AML-193 (cell line): ENCODE results near the gene GALNT12.
A peak's percentile ranks its signal among the peaks of the same experiment; 100 is the strongest.

Experiments used
- DNase-seq, 2 experiments: peaks; one replicate each; lab custom pipeline; 2025; lab: John Stamatoyannopoulos, UW

The GALNT12 gene

GRCh38 chr9:98880311-98881015 lies 73.0 kb downstream of the GALNT12 start:
- no peak for DNase-seq

- DNase-seq: no peak
Observed at GRCh38 chr9:98881356-98881755, 73.9 kb downstream of the GALNT12 start.

- no peak for DNase-seq
Observed at GRCh38 chr9:98881836-98882568, 74.5 kb downstream of the GALNT12 start.

GRCh38 chr9:98882569-98882923 lies 75.1 kb downstream of the GALNT12 start:
- DNase-seq: no peak

GRCh38 chr9:98883276-98883675 lies 75.8 kb downstream of the GALNT12 start:
- DNase-seq: no peak

- no peak for DNase-seq
Observed at GRCh38 chr9:98884849-98885248, 77.4 kb downstream of the GALNT12 start.

- DNase-seq: no peak
Observed at GRCh38 chr9:98885575-98886295, 78.3 kb downstream of the GALNT12 start.

- DNase-seq: no peak
Observed at GRCh38 chr9:98886691-98887229, 79.3 kb downstream of the GALNT12 start.

GRCh38 chr9:98887918-98888510 lies 80.5 kb downstream of the GALNT12 start:
- DNase-seq: no peak

GRCh38 chr9:98888801-98889421 lies 81.4 kb downstream of the GALNT12 start:
- no peak for DNase-seq

GRCh38 chr9:98890256-98890655 lies 82.8 kb downstream of the GALNT12 start:
- DNase-seq: no peak

GRCh38 chr9:98892288-98892687 lies 84.8 kb downstream of the GALNT12 start:
- DNase-seq: no peak

- DNase-seq: no peak
Observed at GRCh38 chr9:98892690-98893089, 85.2 kb downstream of the GALNT12 start.

- no peak for DNase-seq
Observed at GRCh38 chr9:98894171-98894570, 86.7 kb downstream of the GALNT12 start.

GRCh38 chr9:98894761-98895160 lies 87.3 kb downstream of the GALNT12 start:
- no peak for DNase-seq

GRCh38 chr9:98896632-98897031 lies 89.2 kb downstream of the GALNT12 start:
- DNase-seq: no peak

GRCh38 chr9:98897745-98898144 lies 90.3 kb downstream of the GALNT12 start:
- DNase-seq: no peak

GRCh38 chr9:98899408-98900056 lies 92.1 kb downstream of the GALNT12 start:
- peak in 1 of 2 experiments; percentile 3 for DNase-seq
